WTC11 (cell line): ENCODE measurements around the gene UGDH.

Source experiments
- FOXK1 ChIP-seq: sonication (generic); formaldehyde crosslinking; IDR thresholded peaks from 2 replicates; pipeline ENCODE4 v1.8.0; 2022; ENCODE audit warnings: mild to moderate bottlenecking, moderate library complexity, missing genetic modification reagents
- JUN ChIP-seq: sonication (generic); formaldehyde crosslinking; IDR thresholded peaks from 2 replicates; pipeline ENCODE4 v1.8.0; 2023; ENCODE audit warnings: mild to moderate bottlenecking, missing genetic modification reagents
- TF ChIP-seq, protein P1 (sequence below): sonication (generic); formaldehyde crosslinking; IDR thresholded peaks from 2 replicates; pipeline ENCODE4 v1.8.1; 2022; ENCODE audit warnings: missing genetic modification reagents, borderline replicate concordance
- TF ChIP-seq, protein P2 (sequence below): sonication (generic); formaldehyde crosslinking; IDR thresholded peaks from 2 replicates; pipeline ENCODE4 v1.8.0; 2022; ENCODE audit warnings: mild to moderate bottlenecking, missing genetic modification reagents
- TF ChIP-seq, protein P3 (sequence below): fragments of 200-600 bp; IDR thresholded peaks from 2 replicates; pipeline ENCODE4 v1.8.0; 2022; ENCODE audit warnings: antibody characterized with exemption
- TF ChIP-seq, protein P4 (sequence below): sonication (generic); formaldehyde crosslinking; IDR thresholded peaks from 2 replicates; pipeline ENCODE4 v1.8.1; 2023; ENCODE audit warnings: mild to moderate bottlenecking, missing genetic modification reagents, moderate library complexity

DNA sequence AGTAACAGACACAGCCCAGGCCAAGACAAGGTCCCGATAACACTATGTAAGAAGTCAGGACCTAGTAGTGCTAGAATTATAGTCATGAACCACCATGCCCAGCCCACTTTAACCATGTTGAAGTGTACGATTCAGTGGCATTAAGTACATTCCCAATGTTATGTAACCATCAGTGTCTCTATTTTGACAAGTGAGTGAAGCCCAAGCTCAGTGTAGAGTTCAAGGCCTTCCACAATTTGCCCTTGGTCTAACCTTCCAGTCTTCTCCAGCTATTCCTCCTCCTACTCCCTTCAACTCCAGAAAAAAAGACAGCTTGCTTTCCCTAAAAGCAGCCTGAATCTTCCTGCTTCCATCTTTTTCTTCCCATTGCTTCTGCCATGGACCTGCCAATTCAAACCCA, 36.9 kb downstream of the UGDH start:
- TF ChIP-seq, protein P1, sequence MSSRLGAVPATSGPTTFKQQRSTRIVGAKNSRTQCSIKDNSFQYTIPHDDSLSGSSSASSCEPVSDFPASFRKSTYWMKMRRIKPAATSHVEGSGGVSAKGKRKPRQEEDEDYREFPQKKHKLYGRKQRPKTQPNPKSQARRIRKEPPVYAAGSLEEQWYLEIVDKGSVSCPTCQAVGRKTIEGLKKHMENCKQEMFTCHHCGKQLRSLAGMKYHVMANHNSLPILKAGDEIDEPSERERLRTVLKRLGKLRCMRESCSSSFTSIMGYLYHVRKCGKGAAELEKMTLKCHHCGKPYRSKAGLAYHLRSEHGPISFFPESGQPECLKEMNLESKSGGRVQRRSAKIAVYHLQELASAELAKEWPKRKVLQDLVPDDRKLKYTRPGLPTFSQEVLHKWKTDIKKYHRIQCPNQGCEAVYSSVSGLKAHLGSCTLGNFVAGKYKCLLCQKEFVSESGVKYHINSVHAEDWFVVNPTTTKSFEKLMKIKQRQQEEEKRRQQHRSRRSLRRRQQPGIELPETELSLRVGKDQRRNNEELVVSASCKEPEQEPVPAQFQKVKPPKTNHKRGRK (CRISPR knock-in tag), result no peak
- TF ChIP-seq, protein P2, sequence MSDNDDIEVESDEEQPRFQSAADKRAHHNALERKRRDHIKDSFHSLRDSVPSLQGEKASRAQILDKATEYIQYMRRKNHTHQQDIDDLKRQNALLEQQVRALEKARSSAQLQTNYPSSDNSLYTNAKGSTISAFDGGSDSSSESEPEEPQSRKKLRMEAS, result no peak
- TF ChIP-seq, protein P3, sequence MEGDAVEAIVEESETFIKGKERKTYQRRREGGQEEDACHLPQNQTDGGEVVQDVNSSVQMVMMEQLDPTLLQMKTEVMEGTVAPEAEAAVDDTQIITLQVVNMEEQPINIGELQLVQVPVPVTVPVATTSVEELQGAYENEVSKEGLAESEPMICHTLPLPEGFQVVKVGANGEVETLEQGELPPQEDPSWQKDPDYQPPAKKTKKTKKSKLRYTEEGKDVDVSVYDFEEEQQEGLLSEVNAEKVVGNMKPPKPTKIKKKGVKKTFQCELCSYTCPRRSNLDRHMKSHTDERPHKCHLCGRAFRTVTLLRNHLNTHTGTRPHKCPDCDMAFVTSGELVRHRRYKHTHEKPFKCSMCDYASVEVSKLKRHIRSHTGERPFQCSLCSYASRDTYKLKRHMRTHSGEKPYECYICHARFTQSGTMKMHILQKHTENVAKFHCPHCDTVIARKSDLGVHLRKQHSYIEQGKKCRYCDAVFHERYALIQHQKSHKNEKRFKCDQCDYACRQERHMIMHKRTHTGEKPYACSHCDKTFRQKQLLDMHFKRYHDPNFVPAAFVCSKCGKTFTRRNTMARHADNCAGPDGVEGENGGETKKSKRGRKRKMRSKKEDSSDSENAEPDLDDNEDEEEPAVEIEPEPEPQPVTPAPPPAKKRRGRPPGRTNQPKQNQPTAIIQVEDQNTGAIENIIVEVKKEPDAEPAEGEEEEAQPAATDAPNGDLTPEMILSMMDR, result no peak
- TF ChIP-seq, protein P4, sequence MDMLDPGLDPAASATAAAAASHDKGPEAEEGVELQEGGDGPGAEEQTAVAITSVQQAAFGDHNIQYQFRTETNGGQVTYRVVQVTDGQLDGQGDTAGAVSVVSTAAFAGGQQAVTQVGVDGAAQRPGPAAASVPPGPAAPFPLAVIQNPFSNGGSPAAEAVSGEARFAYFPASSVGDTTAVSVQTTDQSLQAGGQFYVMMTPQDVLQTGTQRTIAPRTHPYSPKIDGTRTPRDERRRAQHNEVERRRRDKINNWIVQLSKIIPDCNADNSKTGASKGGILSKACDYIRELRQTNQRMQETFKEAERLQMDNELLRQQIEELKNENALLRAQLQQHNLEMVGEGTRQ, result no peak
- no peak for TF ChIP-seq JUN (CRISPR knock-in tag)
- no peak for TF ChIP-seq FOXK1 (CRISPR knock-in tag)
